Measurements from ENCODE around the gene ANO6.

DNA sequence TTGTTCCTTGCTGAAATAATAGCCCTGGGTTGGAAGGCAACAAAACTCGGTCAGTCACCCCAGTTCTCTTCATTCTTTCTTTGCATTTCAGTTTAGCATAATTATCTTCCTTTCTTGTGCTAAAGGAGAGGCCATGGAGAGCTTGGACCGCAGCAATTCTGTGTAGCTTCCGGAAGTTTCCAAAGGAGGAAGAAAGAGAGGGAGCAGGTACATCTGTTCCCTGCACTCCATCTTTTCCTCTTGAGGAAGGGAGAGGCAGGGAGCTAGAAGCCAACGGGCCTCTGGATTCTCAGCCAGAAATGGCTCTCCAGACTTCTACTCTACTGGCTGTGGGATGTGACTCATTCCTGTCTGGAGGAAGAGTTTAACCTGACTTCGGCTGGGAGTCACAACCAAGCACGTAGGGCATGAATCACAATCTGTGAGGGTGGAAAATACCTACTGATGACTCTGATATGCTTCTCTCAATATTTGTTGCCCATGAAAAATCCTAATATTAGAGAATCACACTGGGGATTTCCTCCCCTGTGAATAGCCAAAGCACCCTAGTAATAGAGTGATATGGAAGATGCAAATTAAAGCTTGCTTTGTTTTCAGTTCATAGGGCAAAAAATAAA is 17.0 kb downstream of the ANO6 start:
- TF ChIP-seq, protein P1, sequence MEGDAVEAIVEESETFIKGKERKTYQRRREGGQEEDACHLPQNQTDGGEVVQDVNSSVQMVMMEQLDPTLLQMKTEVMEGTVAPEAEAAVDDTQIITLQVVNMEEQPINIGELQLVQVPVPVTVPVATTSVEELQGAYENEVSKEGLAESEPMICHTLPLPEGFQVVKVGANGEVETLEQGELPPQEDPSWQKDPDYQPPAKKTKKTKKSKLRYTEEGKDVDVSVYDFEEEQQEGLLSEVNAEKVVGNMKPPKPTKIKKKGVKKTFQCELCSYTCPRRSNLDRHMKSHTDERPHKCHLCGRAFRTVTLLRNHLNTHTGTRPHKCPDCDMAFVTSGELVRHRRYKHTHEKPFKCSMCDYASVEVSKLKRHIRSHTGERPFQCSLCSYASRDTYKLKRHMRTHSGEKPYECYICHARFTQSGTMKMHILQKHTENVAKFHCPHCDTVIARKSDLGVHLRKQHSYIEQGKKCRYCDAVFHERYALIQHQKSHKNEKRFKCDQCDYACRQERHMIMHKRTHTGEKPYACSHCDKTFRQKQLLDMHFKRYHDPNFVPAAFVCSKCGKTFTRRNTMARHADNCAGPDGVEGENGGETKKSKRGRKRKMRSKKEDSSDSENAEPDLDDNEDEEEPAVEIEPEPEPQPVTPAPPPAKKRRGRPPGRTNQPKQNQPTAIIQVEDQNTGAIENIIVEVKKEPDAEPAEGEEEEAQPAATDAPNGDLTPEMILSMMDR (IDR thresholded peaks at IDR 0.05), result no peak
- no peak for TF ChIP-seq EZH2 (IDR thresholded peaks at IDR 0.05; ENCODE audit: borderline replicate concordance, insufficient read depth, low read depth, low read length, poor library complexity, severe bottlenecking)

Measured in B cell (primary cell).